ENCODE results near the gene TRMT112.

- TF ChIP-seq REST (IDR thresholded peaks at IDR 0.05; ENCODE audit: insufficient read depth in 1 of 2, low read depth in 2 of 2, low read length in 2 of 2) (no peak), TAF1 (IDR thresholded peaks at IDR 0.05; ENCODE audit: borderline replicate concordance, insufficient read depth, low read length) (no peak), POLR2AphosphoS5 (IDR thresholded peaks at IDR 0.05; ENCODE audit: low read depth, low read length) (no peak)
These were observed 23.4 kb upstream of the TRMT112 start for GRCh38 chr11:64340671-64341335.

Data from PFSK-1 (cell line).